Measurements from ENCODE around the gene CMC4. TPM values are rescaled to one million over a fixed set of nuclear protein-coding genes. Genes with fewer than 3 reads are reported as not detected.

Gene CMC4, protein sequence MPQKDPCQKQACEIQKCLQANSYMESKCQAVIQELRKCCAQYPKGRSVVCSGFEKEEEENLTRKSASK
- total RNA-seq (2014; rRNA removed): 20.7 and 31.9 TPM in 2 replicates
- percentile 58 among the genes with signal in this experiment for Bru-seq, nascent RNA
- BruChase-seq, experiment 1, labeled RNA remaining after a 6-hour chase: percentile 67 among the genes with signal in this experiment
- percentile 48 among the genes with signal in this experiment for BruChase-seq, experiment 2, labeled RNA remaining after a 2-hour chase
- long read RNA-seq, transcript CMC4-202 (3 exons, 1,107 nt): major isoform, 23 of 26 reads
- long read RNA-seq, partial matches to known transcripts: 3 of 26 reads
- long read RNA-seq, other reads (novel, unspliced or antisense): 0 of 26 reads

DNA sequence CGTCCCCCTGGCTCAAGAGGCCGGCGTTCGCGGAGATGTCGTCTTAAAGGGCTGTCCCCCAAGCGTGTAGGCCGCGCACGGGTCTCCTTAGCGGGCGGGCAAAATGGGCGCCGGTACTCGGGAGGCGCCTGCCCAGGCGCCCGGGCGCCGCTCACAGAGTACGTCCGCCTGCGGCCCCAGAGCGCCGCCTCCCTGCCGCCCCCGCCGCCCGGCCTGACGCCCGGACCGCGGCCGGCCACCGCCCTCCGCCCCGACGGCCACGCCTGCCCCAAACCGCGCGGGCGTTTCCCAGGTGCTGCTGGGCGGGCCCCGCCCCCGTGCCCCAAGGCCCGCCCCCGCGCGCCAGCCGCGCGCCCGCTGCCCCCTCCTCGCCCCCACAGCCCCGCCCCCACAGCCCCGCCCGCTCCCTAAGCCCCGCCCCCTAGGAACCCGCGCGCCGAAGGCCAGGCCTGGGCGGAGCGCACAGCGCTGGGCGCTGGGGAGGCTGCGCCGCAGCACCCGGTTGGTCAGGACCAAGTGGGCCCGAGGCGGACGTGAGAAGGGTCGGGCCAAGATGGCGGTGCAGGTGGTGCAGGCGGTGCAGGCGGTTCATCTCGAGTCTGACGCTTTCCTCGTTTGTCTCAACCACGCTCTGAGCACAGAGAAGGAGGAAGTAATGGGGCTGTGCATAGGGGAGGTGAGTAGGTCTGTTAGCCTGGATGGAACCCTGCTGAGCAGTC is at the start of gene CMC4, which contains the start of the genes BRCC3 and MTCP1:
Gene CMC4 (minus strand): TSS at position 162 of the 719 bp plus-strand sequence. CDS start 7,113 bp downstream, outside the sequence.
Gene BRCC3 (plus strand): TSS at position 534 of the 719 bp plus-strand sequence. CDS start 20 bp downstream, at position 554.
Gene MTCP1 (minus strand): TSS at position 162 of the 719 bp plus-strand sequence. CDS start 5,126 bp downstream, outside the sequence.
- intact Hi-C loops (cut with micrococcal nuclease): loop anchor here (1.0 kb wide), 1 partner anchor 45 kb away; the partner anchor contains the start of gene FUNDC2
- Histone ChIP-seq H3K79me2 (ENCODE audit: low read length) (peaks cover 79% of the 10 kb centered on the region), H3K4me2 (ENCODE audit: low read length) (peak within 1 kb of the TSS; percentile 97), H3K4me3 (ENCODE audit: low read length) (peak within 1 kb of the TSS; percentile 98), H2AFZ (ENCODE audit: low read length) (peak within 1 kb of the TSS; percentile 83), H3F3A (ENCODE audit: low read length, unreplicated experiment) (no peaks in the 10 kb centered on the region), H3K4me1 (ENCODE audit: insufficient read depth, low read length) (peaks cover 47% of the 10 kb centered on the region), H3K9me2 (replicated peaks; ENCODE audit: low read length) (no peaks in the 10 kb centered on the region), H3K36me3 (ENCODE audit: low read depth, low read length) (peaks cover 3% of the 10 kb centered on the region; the same call in 1 of the 2 replicates), H3K27ac (ENCODE audit: low read length) (peak within 1 kb of the TSS; percentile 44), H3K27me3 (ENCODE audit: low read length) (no peaks in the 10 kb centered on the region), H3K9me3 (ENCODE audit: low read length) (no peaks in the 10 kb centered on the region), H3K9ac (ENCODE audit: low read length) (peak within 1 kb of the TSS; percentile 86), H4K20me1 (ENCODE audit: low read length) (peaks cover 7% of the 10 kb centered on the region; the same call in 1 of the 2 replicates)
- ChIA-PET CTCF (no interaction called here), POLR2A (ENCODE audit: unreplicated experiment) (interaction anchor here (0.6 kb wide), 1 partner anchor 90 kb away, joined by 6 read pairs; no protein-coding TSS in a partner anchor)
- BruUV-seq (replicated peaks): no TSS peak
- ATAC-seq: peak; percentile 87
- peak; percentile 85 for DNase-seq
- TF ChIP-seq EZH2phosphoT487 (IDR thresholded peaks at IDR 0.05; ENCODE audit: borderline replicate concordance, low read length) (no peak), EZH2 (IDR thresholded peaks at IDR 0.05; ENCODE audit: low read length, unreplicated experiment) (no peak)
- TF ChIP-seq, protein P1, sequence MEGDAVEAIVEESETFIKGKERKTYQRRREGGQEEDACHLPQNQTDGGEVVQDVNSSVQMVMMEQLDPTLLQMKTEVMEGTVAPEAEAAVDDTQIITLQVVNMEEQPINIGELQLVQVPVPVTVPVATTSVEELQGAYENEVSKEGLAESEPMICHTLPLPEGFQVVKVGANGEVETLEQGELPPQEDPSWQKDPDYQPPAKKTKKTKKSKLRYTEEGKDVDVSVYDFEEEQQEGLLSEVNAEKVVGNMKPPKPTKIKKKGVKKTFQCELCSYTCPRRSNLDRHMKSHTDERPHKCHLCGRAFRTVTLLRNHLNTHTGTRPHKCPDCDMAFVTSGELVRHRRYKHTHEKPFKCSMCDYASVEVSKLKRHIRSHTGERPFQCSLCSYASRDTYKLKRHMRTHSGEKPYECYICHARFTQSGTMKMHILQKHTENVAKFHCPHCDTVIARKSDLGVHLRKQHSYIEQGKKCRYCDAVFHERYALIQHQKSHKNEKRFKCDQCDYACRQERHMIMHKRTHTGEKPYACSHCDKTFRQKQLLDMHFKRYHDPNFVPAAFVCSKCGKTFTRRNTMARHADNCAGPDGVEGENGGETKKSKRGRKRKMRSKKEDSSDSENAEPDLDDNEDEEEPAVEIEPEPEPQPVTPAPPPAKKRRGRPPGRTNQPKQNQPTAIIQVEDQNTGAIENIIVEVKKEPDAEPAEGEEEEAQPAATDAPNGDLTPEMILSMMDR (conservative IDR thresholded peaks at IDR 0.05; ENCODE audit: low read depth, low read length): no peak

DNA sequence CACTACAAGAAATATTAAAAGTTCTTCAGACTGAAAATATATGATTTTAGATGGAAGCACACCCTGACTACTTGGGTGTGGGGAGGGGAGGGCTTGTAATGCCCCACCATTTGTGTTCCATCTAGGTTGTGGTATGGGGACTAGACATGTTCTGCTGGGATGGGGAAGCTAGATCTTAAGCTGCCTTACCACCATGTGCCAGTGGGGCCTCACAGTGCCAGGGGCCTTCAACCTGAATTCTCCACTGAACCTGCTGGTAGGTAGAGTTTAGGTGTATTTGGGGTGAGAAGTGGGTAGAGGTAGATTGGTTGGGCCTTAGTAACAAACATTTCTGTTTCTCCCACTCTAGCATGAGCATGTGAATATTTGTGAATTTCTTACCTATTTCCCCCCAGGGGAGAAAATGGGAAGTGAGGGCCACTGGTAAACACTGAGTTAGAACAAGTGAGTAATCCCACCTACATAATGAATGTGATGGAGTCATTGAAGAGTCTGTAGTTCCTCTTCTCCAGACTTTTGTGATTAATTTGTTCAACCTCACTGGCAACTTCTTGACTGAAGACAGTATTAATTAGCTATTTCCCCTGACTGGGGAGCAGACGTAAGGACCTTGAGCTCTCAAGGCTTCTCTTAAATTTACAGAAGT is 44.4 kb upstream of the CMC4 start:
- H3K27me3 ChIP-seq (ENCODE audit: low read length): no peaks in the 10 kb centered on the region
- intact Hi-C loops (cut with micrococcal nuclease): no loop called here
- H3K4me2 ChIP-seq (ENCODE audit: low read length): no peak overlapping the region
- no peaks in the 10 kb centered on the region for H3K79me2 ChIP-seq (ENCODE audit: low read length)
- TF ChIP-seq, protein P1 (conservative IDR thresholded peaks at IDR 0.05; ENCODE audit: low read depth, low read length): no peak
- TF ChIP-seq EZH2 (IDR thresholded peaks at IDR 0.05; ENCODE audit: low read length, unreplicated experiment) (no peak), EZH2phosphoT487 (IDR thresholded peaks at IDR 0.05; ENCODE audit: borderline replicate concordance, low read length) (no peak)
- no peaks in the 10 kb centered on the region for H3K9me2 ChIP-seq (replicated peaks; ENCODE audit: low read length)
- no peak overlapping the region for H3K4me3 ChIP-seq (ENCODE audit: low read length)
- no peak overlapping the region for H2AFZ ChIP-seq (ENCODE audit: low read length)
- H3K4me1 ChIP-seq (ENCODE audit: insufficient read depth, low read length): peaks cover 12% of the 10 kb centered on the region
- no peak for DNase-seq
- no peak for ATAC-seq
- POLR2A ChIA-PET (ENCODE audit: unreplicated experiment): no interaction called here
- no peaks in the 10 kb centered on the region for H4K20me1 ChIP-seq (ENCODE audit: low read length)
- CTCF ChIA-PET: no interaction called here
- peaks cover 10% of the 10 kb centered on the region for H3K36me3 ChIP-seq (ENCODE audit: low read depth, low read length)
- no peak overlapping the region for H3K27ac ChIP-seq (ENCODE audit: low read length)
- no peak overlapping the region for H3K9ac ChIP-seq (ENCODE audit: low read length)
- H3F3A ChIP-seq (ENCODE audit: low read length, unreplicated experiment): no peaks in the 10 kb centered on the region
- no peaks in the 10 kb centered on the region for H3K9me3 ChIP-seq (ENCODE audit: low read length)
- no TSS peak for BruUV-seq (replicated peaks)
